Right lobe of liver (tissue), 6 donors: Measurements from ENCODE around the gene ST6GALNAC1. TPM values are rescaled to one million over a fixed set of nuclear protein-coding genes. Genes with fewer than 3 reads are reported as not detected.

Source experiments
- ATAC-seq, 4 donors: fragments of 200-7000 bp; cut with Tn5 transposase; one replicate each; pipeline ENCODE4 v1.9.1; 2020; ENCODE audit warnings: mild to moderate bottlenecking in 4 of 4, moderate library complexity in 4 of 4
- DNase-seq, 3 donors: peaks; one replicate each; pipeline ENCODE4 v3.0.0-alpha.2; 2020
- H3K27ac ChIP-seq, 3 donors: fragments of 200-600 bp; one replicate each; pipeline ENCODE4 v1.8.0; 2022
- H3K27me3 ChIP-seq, 2 donors: fragments of 200-600 bp; one replicate each; pipeline ENCODE4 v1.8.0; 2022
- H3K36me3 ChIP-seq, 4 donors: fragments of 200-600 bp; sonication (generic) in 1 of 4; one replicate each; pipeline versions ENCODE4 v1.5.1 to v1.8.0; 2017 to 2022; ENCODE audit warnings: control low read depth in 1 of 4
- H3K4me1 ChIP-seq, 4 donors: fragments of 200-600 bp; sonication (generic) in 1 of 4; one replicate each; pipeline versions ENCODE4 v1.5.1 to v1.8.0; 2017 to 2022; ENCODE audit warnings: control low read depth in 1 of 4
- H3K4me3 ChIP-seq, 3 donors: fragments of 200-600 bp; one replicate each; pipeline ENCODE4 v1.8.0; 2022
- H3K9me3 ChIP-seq, 4 donors: fragments of 200-600 bp; sonication (generic) in 1 of 4; one replicate each; pipeline versions ENCODE4 v1.5.1 to v1.8.0; 2017 to 2022; ENCODE audit warnings: control low read depth in 1 of 4
- POLR2A ChIP-seq: fragments of 450-650 bp; IDR thresholded peaks from one replicate; pipeline ENCODE4 v1.6.1; 2017; ENCODE audit warnings: antibody characterized with exemption, mild to moderate bottlenecking
- WGBS: methylation state at CpG from one replicate; pipeline ENCODE4 v1.1.6; 2018; ENCODE audit warnings: low coverage, low lambda C conversion rate; ENCODE audit not compliant: insufficient coverage; ENCODE audit errors: missing lambda C conversion rate; 5-methylcytosine and 5-hydroxymethylcytosine counted together
- intact Hi-C, 2 donors: fragments of 100-400 bp; cut with DNase I; formaldehyde crosslinking; loops; one replicate each; pipeline versions ENCODE4 v1.11.2 to v1.14.1; 2022
- total RNA-seq, 6 experiments: library from RNA; depleted of rRNA in 2 of 6; stranded (reverse); fragments of >200 nt in 2 of 6; fragmentation: NEBNext Ultra II Directional in 3 of 6; extraction: Animal tissue kit (Norgen Biotek cat#: 25700) in 3 of 6; gene quantifications; one replicate each; pipeline versions ENCODE4 v1.1.0 to v1.2.4, GENCODE V29; 2016 to 2023
- TF ChIP-seq, protein P1 (sequence below), 4 donors: fragments of 200-600 bp in 3 of 4; fragments of 450-650 bp in 1 of 4; IDR thresholded peaks; one replicate each; pipeline versions ENCODE4 v1.5.1 to v1.8.0; 2016 to 2022; ENCODE audit warnings: antibody characterized with exemption in 4 of 4, mild to moderate bottlenecking in 2 of 4
- donor health status: DM: no; HTN: yes; CAD: no.
- donor health status: DM: no; HTN: no; CAD: no.
- donor health status: DM: no; HTN: no; CAD: no.
- donor health status: DM: no; HTN: yes; CAD: no.
- donor health status: DM: no; HTN: yes; CAD: no.

ST6GALNAC1 gene
- total RNA-seq, 6 experiments from 2014 or later = 0.42 to 1.4 (median 0.62) TPM; not detected in 3

DNA sequence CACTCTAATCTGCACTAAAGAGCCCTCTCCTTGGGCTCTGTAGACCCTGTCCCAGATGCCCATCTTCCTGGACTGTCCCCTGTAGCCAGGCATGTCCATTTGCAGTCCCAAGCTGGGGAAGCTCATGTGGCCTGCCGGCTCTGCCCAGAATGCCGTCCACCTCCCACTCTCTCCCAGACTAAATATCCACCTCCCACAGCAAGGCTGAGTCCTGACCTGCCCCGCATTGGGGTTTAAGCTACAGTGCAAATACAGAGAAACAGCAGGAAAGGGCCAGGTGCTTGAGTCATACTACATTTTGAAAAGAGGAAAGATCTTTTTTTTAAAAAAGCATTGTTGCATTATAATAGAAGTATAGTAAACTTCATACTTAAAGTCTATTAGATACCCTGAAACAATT, 60.9 kb downstream of the ST6GALNAC1 start:
- intact Hi-C loops = no loop called here
- ATAC-seq (no peak), DNase-seq (no peak)
- no peak overlapping the region for H3K4me3 ChIP-seq
- no peaks in the 10 kb centered on the region for H3K9me3 ChIP-seq
- 20% methylated on average over 2 of the region's 3 CpGs for WGBS
- H3K27ac ChIP-seq = no peak overlapping the region
- no peak for TF ChIP-seq POLR2A
- TF ChIP-seq, protein P1, sequence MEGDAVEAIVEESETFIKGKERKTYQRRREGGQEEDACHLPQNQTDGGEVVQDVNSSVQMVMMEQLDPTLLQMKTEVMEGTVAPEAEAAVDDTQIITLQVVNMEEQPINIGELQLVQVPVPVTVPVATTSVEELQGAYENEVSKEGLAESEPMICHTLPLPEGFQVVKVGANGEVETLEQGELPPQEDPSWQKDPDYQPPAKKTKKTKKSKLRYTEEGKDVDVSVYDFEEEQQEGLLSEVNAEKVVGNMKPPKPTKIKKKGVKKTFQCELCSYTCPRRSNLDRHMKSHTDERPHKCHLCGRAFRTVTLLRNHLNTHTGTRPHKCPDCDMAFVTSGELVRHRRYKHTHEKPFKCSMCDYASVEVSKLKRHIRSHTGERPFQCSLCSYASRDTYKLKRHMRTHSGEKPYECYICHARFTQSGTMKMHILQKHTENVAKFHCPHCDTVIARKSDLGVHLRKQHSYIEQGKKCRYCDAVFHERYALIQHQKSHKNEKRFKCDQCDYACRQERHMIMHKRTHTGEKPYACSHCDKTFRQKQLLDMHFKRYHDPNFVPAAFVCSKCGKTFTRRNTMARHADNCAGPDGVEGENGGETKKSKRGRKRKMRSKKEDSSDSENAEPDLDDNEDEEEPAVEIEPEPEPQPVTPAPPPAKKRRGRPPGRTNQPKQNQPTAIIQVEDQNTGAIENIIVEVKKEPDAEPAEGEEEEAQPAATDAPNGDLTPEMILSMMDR (IDR thresholded peaks at IDR 0.05) = no peak
- no peaks in the 10 kb centered on the region for H3K36me3 ChIP-seq
- peaks cover 0 to 12% (median 0%) of the 10 kb centered on the region in 4 donors for H3K4me1 ChIP-seq
- no peaks in the 10 kb centered on the region for H3K27me3 ChIP-seq

DNA sequence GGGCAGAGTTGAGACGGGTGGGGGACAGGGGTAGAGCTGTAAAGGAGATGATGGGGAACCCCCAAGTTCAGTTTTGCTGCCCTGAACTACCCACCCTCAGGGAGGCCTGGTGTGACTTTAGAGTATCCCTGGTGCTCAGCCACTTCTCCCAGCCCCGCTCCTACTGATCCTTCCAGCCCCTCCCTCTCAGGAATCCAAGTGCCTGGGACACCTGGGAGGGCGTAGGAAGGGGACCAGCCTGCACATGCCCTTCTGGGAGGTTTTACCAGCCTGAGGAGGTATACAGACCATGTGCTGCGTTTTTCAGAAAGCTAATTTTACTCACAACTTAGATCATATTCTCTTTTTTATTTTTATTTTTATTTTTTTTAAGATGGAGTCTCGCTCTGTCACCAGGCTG, 62.0 kb downstream of the ST6GALNAC1 start:
- no peak overlapping the region for H3K4me3 ChIP-seq
- H3K27ac ChIP-seq = no peak overlapping the region
- no peaks in the 10 kb centered on the region for H3K27me3 ChIP-seq
- 83% methylated on average over 3 of the region's 5 CpGs for WGBS
- DNase-seq = no peak
- no peak for ATAC-seq
- no peaks in the 10 kb centered on the region for H3K9me3 ChIP-seq
- H3K4me1 ChIP-seq = peaks cover 0 to 12% (median 0%) of the 10 kb centered on the region in 4 donors
- intact Hi-C loops = no loop called here
- TF ChIP-seq POLR2A = no peak
- TF ChIP-seq, protein P1 (IDR thresholded peaks at IDR 0.05) = no peak
- no peaks in the 10 kb centered on the region for H3K36me3 ChIP-seq

DNA sequence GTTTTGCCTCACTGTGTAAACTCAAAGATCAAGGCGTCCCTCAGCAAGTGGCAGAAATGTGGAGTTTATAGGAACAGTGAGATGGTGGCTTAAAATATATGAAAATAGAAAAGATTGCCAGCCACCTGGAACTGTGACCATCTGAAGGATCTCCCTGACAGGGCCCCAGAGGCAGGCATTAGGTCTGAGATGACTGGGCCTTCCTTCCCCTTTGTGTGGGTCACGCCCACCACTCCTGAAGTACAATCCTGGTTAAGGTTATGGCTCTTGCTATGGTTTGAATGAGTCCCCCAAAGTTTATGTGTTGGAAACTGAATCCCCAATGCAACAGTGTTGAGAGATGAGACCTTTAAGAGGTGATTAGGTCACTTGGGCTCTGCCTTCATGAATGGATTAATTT, 64.3 kb downstream of the ST6GALNAC1 start:
- Histone ChIP-seq H3K9me3 (no peaks in the 10 kb centered on the region), H3K4me3 (no peak overlapping the region), H3K27me3 (no peaks in the 10 kb centered on the region), H3K4me1 (no peaks in the 10 kb centered on the region), H3K36me3 (no peaks in the 10 kb centered on the region), H3K27ac (no peak overlapping the region)
- DNase-seq (no peak), ATAC-seq (no peak)
- TF ChIP-seq, protein P1 (IDR thresholded peaks at IDR 0.05) = no peak
- no peak for TF ChIP-seq POLR2A
- intact Hi-C loops = loop anchor here in 1 of 2 donors (10.0 kb wide), 1 partner anchor 54 kb away; no protein-coding TSS in a partner anchor
- 22% methylated on average over 1 of the region's 2 CpGs for WGBS

DNA sequence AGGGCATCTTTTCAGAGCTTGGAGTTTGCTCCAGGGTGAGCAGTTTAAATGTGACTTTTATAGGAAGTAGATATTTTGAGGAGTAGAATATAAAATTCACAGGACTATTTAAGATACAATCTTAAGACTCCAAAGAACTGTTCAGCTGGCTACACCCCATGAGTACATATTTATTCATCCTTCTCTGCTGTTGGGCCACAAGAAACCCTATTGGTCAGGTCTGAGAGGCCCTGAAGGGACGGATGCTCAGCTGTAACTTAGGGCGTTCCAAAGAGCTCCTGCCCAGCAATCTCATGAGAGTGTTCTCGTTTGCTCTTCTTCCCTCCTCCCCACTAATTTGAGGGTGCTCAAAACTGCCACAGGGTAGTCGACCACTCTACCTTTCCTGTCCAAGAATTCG, 65.2 kb downstream of the ST6GALNAC1 start:
- H3K36me3 ChIP-seq = no peaks in the 10 kb centered on the region
- intact Hi-C loops = loop anchor here in 1 of 2 donors (10.0 kb wide), 1 partner anchor 54 kb away; no protein-coding TSS in a partner anchor
- H3K4me3 ChIP-seq = no peak overlapping the region
- no peak for TF ChIP-seq POLR2A
- TF ChIP-seq, protein P1 (IDR thresholded peaks at IDR 0.05) = no peak
- H3K9me3 ChIP-seq = no peaks in the 10 kb centered on the region
- no peaks in the 10 kb centered on the region for H3K4me1 ChIP-seq
- no peak for ATAC-seq
- DNase-seq = no peak
- H3K27ac ChIP-seq = no peak overlapping the region
- H3K27me3 ChIP-seq = no peaks in the 10 kb centered on the region
- 83% methylated on average over 1 of the region's 5 CpGs for WGBS

DNA sequence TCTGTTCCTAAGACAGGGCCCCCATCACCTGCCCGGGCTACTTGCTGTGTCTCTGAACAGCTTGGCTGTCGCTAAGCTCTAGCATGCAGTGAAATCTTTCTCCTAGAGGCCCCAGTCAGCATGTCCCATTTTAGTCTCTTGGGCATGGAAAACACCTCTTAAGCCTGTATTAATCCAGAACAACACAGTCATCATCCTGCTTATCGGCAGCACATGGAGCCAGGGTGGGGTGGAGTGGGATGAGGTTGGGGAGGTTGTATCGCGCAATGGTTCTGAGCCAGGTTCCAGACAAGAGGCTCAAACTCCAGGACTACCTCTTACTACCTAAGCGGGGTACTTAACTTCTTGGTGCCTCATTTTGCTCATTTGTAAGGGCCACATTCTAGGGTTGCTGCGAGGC, 65.7 kb downstream of the ST6GALNAC1 start:
- 94% methylated on average over 7 of the region's 7 CpGs for WGBS
- H3K4me1 ChIP-seq = no peaks in the 10 kb centered on the region
- H3K27me3 ChIP-seq = no peaks in the 10 kb centered on the region
- H3K36me3 ChIP-seq = no peaks in the 10 kb centered on the region
- intact Hi-C loops = loop anchor here in 1 of 2 donors (10.0 kb wide), 1 partner anchor 53 kb away; no protein-coding TSS in a partner anchor
- H3K4me3 ChIP-seq = no peak overlapping the region
- DNase-seq (no peak), ATAC-seq (no peak)
- TF ChIP-seq POLR2A = no peak
- no peak overlapping the region for H3K27ac ChIP-seq
- H3K9me3 ChIP-seq = no peaks in the 10 kb centered on the region
